ENCODE results near the gene CD27. TPM values are rescaled to one million over a fixed set of nuclear protein-coding genes. Genes with fewer than 3 reads are reported as not detected.

The CD27 gene
- total RNA-seq, 1 donor from 2014 or later, result not detected

DNA sequence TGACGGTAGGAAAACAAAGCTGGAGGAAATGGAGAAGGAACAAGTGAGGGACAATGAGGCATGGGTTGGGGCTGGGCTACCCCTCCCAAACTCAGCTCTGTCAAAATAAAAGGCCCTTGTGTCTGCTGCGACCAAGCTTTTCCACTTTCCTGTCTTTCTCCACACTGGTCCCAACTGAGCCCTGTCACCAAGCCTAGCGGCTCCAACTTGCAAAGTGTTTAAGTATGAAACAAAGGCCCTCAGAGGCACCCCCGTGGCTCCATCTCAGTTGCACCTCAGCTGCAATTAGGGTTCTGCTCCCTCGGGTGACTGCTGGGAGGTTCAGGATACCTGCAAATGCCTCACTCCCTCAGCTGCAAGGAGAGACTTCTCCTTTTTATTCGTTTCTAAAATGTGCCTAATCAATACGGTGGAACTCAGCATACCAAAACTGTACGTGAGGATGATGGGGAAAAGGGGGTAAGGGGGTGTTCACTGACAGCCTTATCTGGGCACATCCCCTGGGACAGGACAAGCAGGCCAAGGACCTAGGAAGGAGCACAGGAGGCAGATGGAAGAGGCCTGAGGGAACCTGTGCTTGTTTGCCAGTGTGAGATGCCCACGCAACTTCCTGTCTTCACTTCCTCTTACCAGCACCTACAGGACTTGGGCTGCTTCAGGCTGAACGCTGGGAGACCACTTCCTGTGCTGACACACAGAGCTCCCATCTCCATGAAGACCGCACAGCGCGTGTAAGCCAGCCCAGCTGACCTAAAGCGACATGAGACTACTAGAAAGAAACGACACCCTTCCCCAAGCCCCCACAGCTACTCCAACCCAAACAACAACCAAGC lies 16.9 kb downstream of the CD27 start:
- peak overlapping the region; percentile 6 to 20 for H3K27ac ChIP-seq

DNA sequence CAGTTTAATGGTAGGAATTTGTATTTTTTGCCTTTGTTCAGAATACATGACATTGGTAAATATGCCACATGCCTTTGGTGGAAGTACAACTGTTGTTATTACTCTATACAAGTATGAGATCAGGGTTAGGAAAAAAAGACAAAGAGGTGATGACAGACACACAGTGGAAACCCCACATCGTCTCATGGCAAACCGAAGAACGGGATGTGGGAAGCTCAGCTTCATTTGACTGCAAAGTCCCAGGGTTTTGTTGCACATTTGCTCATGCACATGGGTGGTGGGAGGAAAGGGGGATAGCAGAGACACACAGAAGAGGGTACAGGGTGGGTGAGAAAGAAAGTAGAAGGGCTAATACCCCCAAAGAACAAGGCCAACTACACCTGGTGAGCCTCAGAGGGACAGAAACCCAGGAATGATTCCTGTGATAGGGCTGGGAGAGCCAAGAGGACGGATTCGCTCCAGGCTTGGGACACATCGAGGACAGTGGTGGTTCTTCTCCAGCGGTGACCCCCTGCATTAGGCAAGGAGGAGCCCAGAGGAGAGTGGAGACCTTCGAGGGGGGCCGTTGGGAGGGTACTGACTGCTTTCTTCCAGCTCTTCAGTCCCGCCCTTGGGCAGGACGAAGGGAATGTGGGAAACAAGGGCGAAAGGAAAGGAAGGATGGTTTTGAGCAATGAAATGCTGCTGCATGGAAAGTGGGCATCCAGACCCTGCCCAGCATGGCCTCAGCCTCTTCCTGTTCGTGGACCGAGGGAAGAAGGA lies 17.7 kb downstream of the CD27 start:
- intact Hi-C loops (cut with DNase I), result no loop called here

More for the DNA sequence above, 16.9 kb downstream of the CD27 start:
- TF ChIP-seq, protein P1, sequence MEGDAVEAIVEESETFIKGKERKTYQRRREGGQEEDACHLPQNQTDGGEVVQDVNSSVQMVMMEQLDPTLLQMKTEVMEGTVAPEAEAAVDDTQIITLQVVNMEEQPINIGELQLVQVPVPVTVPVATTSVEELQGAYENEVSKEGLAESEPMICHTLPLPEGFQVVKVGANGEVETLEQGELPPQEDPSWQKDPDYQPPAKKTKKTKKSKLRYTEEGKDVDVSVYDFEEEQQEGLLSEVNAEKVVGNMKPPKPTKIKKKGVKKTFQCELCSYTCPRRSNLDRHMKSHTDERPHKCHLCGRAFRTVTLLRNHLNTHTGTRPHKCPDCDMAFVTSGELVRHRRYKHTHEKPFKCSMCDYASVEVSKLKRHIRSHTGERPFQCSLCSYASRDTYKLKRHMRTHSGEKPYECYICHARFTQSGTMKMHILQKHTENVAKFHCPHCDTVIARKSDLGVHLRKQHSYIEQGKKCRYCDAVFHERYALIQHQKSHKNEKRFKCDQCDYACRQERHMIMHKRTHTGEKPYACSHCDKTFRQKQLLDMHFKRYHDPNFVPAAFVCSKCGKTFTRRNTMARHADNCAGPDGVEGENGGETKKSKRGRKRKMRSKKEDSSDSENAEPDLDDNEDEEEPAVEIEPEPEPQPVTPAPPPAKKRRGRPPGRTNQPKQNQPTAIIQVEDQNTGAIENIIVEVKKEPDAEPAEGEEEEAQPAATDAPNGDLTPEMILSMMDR (IDR thresholded peaks at IDR 0.05), result no peak
- Histone ChIP-seq H3K9me3 (no peaks in the 10 kb centered on the region), H3K27me3 (no peaks in the 10 kb centered on the region), H3K4me1 (no peaks in the 10 kb centered on the region), H3K36me3 (peaks cover 74 to 93% of the 10 kb centered on the region in 2 donors), H3K4me3 (no peak overlapping the region)
- intact Hi-C loops (cut with DNase I), result no loop called here
- peak; percentile 66 to 84 for DNase-seq (ENCODE audit: low spot score in 2 of 2)

DNA sequence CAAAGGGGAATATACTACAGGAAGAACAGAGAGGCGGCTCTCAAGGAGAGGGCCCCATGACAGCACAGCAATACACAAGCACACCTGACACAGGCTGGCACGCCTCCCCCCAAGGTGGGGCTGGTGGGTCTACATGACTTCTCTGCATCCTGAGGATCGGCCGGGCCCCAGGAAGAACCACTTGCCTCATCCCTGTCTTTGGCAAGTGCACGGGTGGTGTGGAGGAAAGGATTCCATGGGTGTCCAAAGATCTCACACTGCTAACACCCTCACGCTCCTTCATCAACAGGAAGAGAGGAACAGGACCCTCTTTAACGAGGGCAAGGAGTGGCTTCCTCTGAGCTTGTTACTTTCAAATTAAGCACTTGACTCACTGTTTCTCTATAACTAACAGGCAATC lies 18.5 kb downstream of the CD27 start:
- Histone ChIP-seq H3K9me3 (no peaks in the 10 kb centered on the region), H3K4me3 (no peak overlapping the region), H3K4me1 (peaks cover 0 to 4% of the 10 kb centered on the region in 2 donors), H3K27ac (no peak overlapping the region), H3K27me3 (no peaks in the 10 kb centered on the region), H3K36me3 (peaks cover 58 to 77% of the 10 kb centered on the region in 2 donors)
- TF ChIP-seq, protein P1 (IDR thresholded peaks at IDR 0.05), result no peak
- intact Hi-C loops (cut with DNase I), result no loop called here
- DNase-seq (ENCODE audit: low spot score in 2 of 2), result peak in 1 of 2 donors; percentile 63

More for the DNA sequence above, 17.7 kb downstream of the CD27 start:
- H3K9me3 ChIP-seq, result no peaks in the 10 kb centered on the region
- peak overlapping the region in 1 of 2 donors; percentile 20 for H3K27ac ChIP-seq
- no peaks in the 10 kb centered on the region for H3K27me3 ChIP-seq
- TF ChIP-seq, protein P1 (IDR thresholded peaks at IDR 0.05), result no peak
- H3K36me3 ChIP-seq, result peaks cover 66 to 85% of the 10 kb centered on the region in 2 donors
- no peaks in the 10 kb centered on the region for H3K4me1 ChIP-seq
- DNase-seq (ENCODE audit: low spot score in 2 of 2), result peak in 1 of 2 donors; percentile 60
- H3K4me3 ChIP-seq, result no peak overlapping the region

DNA sequence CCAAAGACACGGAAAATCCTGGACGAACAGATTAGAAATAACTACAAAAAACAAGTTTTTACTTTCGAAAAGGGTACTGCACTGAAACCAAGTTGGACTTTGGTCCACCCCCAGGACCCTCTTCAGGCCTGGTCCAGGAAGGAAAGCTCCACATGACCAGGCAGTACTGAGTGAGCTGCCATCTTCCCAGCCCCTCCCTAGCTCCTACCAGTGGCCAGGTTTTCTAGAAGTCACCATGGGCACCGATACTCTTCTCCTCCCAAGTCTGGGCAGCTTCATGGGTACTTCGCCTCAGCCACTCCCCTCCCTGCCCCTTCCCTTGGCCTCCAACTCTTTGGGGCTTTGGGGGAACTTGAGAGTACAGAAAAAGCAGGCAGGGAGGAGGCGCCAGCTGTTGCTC lies 19.1 kb downstream of the CD27 start:
- intact Hi-C loops (cut with DNase I), result loop anchor here (2.0 kb wide), 1 partner anchor 141 kb away; no protein-coding TSS in a partner anchor
- TF ChIP-seq, protein P1 (IDR thresholded peaks at IDR 0.05), result no peak
- DNase-seq (ENCODE audit: low spot score in 2 of 2), result peak in 1 of 2 donors; percentile 24
- Histone ChIP-seq H3K36me3 (peaks cover 51 to 71% of the 10 kb centered on the region in 2 donors), H3K4me3 (no peak overlapping the region), H3K27me3 (no peaks in the 10 kb centered on the region), H3K27ac (peak overlapping the region in 1 of 2 donors; percentile 25), H3K4me1 (peaks cover 0 to 8% of the 10 kb centered on the region in 2 donors), H3K9me3 (no peaks in the 10 kb centered on the region)

DNA sequence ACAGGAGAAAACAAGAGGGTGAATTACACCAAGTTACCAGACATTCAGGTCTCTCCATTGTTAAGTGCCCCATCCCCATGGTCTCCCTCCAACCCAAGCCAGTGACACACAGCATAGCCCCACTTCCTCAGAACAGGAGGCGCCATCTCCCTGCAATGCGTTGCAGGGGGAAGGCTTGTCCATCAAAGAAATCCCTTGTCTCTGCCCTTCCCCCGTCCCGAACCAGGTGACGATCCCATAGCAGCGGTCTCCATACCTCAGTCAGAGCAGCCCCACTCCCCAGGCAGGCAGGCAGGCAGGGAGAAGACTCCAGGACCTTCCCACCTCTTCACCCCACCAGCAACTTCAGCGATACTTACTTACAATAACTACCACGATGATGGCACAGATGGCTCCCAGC lies 19.8 kb downstream of the CD27 start:
- no peak overlapping the region for H3K4me3 ChIP-seq
- peaks cover 0 to 15% of the 10 kb centered on the region in 2 donors for H3K4me1 ChIP-seq
- DNase-seq (ENCODE audit: low spot score in 2 of 2), result no peak
- H3K9me3 ChIP-seq, result no peaks in the 10 kb centered on the region
- H3K36me3 ChIP-seq, result peaks cover 45 to 64% of the 10 kb centered on the region in 2 donors
- TF ChIP-seq, protein P1 (IDR thresholded peaks at IDR 0.05), result no peak
- H3K27ac ChIP-seq, result no peak overlapping the region
- H3K27me3 ChIP-seq, result no peaks in the 10 kb centered on the region
- intact Hi-C loops (cut with DNase I), result loop anchor here (2.0 kb wide), 1 partner anchor 142 kb away; no protein-coding TSS in a partner anchor
